NT2/D1 (cell line): ENCODE measurements around the gene ITPR2.

ENCODE experiments used
- SUZ12 ChIP-seq: IDR thresholded peaks from 2 replicates; pipeline ENCODE4 v1.6.1; 2011; ENCODE audit not compliant: insufficient read length, insufficient read depth; ENCODE audit errors: extremely low read depth
- ZNF274 ChIP-seq: IDR thresholded peaks from 2 replicates; pipeline ENCODE4 v1.6.1; 2011; ENCODE audit warnings: mild to moderate bottlenecking, low read depth, low read length

- no peak for TF ChIP-seq ZNF274
- TF ChIP-seq SUZ12 = no peak
These were observed 923 bp upstream of the ITPR2 start for GRCh38 chr12:26833743-26834490.
